NOMO-1 (cell line): Measurements from ENCODE around the gene CAPZA1.
"Not testable (repeated sequence)": the region's sequence is repeated elsewhere in the genome, so short reads cannot be mapped to it uniquely, and the experiment has no call there.

Source experiments
- DNase-seq, 2 experiments: peaks; one replicate each; lab custom pipeline; 2025; ENCODE audit not compliant: unreplicated experiment in 2 of 2; lab: John Stamatoyannopoulos, UW

CAPZA1 gene

GRCh38 chr1:112626193-112626592 is 6.6 kb downstream of the CAPZA1 start:
- no peak for DNase-seq

- no peak for DNase-seq
Observed at GRCh38 chr1:112626887-112627286, 7.3 kb downstream of the CAPZA1 start.

DNA sequence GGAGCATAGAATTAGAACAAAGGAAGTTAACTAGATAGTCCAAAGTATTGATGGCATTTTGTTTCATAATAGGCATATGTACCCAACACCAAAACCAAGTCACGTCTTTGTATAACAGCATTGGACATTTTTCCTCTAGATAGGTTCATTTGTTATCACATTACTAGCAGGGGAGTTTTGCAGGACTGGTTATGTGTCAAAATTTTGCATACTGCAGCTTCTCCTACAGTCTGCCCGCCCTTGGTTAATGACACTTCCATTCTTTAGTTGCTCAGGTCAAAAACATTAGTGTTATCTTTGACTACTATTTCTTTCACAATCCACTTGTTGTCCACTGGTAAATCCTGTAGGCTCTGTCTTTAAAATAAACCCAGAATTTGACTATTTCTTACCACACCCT is 8.9 kb downstream of the CAPZA1 start:
- DNase-seq, result no peak

GRCh38 chr1:112629256-112629655 is 9.6 kb downstream of the CAPZA1 start:
- DNase-seq, result no peak

DNA sequence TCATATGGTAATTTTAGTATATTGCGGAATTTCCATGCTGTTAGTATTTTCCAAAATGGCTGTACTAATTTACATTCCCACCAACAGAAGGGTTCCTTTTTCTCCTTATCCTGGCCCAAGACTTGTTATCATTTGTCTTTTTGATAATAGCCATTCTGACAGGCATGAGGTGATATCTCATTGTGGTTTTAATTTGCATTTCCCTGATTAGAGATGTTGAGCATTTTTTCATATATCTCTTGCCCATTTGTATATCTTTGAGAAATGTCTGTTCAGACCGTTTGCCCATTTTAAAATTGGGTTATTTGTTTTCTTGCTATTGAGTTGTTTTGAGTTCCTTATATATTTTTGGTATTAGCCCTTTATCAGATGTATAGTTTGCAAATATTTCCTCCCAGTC is 14.0 kb downstream of the CAPZA1 start:
- no peak for DNase-seq

GRCh38 chr1:112634367-112634766 is 14.7 kb downstream of the CAPZA1 start:
- DNase-seq, result no peak

DNA sequence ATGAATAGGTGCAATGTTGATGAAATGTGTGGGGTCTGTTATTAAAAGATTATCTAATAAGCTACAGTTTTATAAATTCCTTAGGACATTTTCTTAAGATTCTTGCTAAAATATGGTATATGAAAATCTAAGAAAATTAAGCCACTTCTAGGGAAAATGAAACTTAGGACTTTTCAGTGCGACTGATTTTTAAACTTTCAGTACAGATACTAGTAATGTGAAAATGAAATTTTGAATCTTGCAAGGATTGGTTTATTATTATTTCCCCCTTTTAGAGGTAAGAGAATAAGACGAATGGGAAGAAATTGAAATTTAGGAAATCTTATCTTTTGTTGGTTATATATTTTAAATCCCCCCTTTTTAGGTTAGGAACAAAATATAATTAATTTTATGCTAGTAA is 16.4 kb downstream of the CAPZA1 start:
- no peak for DNase-seq

GRCh38 chr1:112636597-112637253 is 17.1 kb downstream of the CAPZA1 start:
- no peak for DNase-seq

GRCh38 chr1:112637254-112638109 is 17.9 kb downstream of the CAPZA1 start:
- DNase-seq, result no peak

DNA sequence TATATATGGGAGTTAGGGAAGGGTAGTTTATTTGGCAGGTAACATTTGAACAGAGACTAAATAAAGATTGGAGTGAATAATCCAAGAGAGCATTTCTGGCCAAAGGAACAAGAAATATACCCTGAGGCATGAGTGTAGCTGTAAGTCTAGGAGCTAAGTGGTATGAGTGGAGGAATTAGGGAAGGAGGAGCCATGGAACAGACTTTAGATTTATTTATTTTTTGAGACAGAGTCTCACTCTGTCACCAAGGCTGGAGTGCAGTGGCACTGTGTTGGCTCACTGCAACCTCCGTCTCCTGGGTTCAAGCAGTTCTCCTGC is 18.4 kb downstream of the CAPZA1 start:
- DNase-seq, result no peak

DNA sequence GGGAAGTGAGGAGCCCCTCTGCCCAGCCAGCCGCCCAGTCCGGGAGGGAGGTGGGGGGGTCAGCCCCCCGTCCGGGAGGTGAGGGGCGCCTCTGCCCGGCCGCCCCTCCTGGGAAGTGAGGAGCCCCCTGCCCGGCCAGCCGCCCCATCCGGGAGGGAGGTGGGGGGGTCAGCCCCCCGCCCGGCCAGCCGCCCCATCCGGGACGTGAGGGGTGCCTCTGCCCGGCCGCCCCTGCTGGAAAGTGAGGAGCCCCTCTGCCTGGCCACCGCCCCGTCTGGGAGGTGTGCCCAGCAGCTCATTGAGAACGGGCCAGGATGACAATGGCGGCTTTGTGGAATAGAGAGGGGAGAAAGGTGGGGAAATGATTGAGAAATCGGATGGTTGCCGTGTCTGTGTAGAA is 20.8 kb downstream of the CAPZA1 start:
- not testable (repeated sequence) for DNase-seq

- DNase-seq, result no peak
Observed at GRCh38 chr1:112643080-112643479, 23.4 kb downstream of the CAPZA1 start.

DNA sequence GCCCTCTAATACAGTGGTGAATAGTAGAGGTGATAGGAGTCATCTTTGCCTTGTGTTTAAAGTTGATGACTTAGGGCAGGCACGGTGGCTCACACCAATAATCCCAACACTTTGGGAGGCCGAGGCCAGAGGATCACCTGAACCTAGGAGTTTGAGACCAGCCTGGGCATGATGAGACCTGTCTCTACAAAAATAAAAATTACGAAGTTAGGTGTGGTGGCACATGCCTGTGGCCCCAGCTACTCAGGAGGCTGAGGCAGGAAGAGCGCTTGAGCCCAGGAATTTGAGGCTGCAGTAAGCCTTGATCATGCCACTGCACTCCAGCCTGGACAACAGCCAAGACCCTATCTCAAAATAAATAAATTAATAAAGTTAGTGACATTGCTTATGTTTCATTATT is 26.6 kb downstream of the CAPZA1 start:
- DNase-seq, result no peak

DNA sequence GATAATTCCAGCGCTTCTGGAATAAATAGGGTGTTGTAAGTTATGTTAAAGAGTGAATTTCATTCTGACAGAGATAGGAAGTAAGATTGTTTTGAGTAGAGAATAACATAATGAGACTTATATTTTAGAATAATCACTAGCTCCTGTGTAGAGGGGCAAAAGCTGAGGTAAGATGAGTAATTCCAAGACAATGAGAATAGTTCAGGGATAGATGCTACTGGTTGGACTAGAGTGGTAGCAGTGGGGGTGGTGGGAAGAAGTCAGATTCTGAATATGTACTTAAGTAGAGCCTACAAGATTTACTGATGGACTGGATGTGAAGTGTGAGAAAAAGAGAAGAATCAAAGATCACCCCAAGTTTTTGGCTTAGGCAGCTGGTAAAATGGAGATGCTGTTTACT is 31.6 kb downstream of the CAPZA1 start:
- DNase-seq, result no peak

- no peak for DNase-seq
Observed at GRCh38 chr1:112665857-112666256, 46.2 kb downstream of the CAPZA1 start.

- DNase-seq, result no peak
Observed at GRCh38 chr1:112666946-112667345, 47.3 kb downstream of the CAPZA1 start.

- DNase-seq, result no peak
Observed at GRCh38 chr1:112672009-112672408, 52.4 kb downstream of the CAPZA1 start.

- DNase-seq, result no peak
Observed at GRCh38 chr1:112672842-112673241, 53.2 kb downstream of the CAPZA1 start.

GRCh38 chr1:112673592-112674439 is 54.2 kb downstream of the CAPZA1 start:
- DNase-seq, result peak in 1 of 2 experiments; percentile 58

GRCh38 chr1:112674440-112674985 is 54.9 kb downstream of the CAPZA1 start, which contains the start of gene MOV10:
TSS of gene MOV10 (plus strand) at chr1:112674659. CDS start at chr1:112674913, 254 bp downstream.
- DNase-seq, result peak; percentile 68 to 77
